HG03135 (cell line): Measurements from ENCODE around the gene SEMA3B.
"Not testable (repeated sequence)": the region's sequence is repeated elsewhere in the genome, so short reads cannot be mapped to it uniquely, and the experiment has no call there.

Experiments used
- ATAC-seq: cut with Tn5 transposase; IDR thresholded peaks from one replicate; pipeline ENCODE4 v1.9.1; 2021; ENCODE audit warnings: mild to moderate bottlenecking, moderate library complexity; ENCODE audit not compliant: unreplicated experiment

Gene SEMA3B

DNA sequence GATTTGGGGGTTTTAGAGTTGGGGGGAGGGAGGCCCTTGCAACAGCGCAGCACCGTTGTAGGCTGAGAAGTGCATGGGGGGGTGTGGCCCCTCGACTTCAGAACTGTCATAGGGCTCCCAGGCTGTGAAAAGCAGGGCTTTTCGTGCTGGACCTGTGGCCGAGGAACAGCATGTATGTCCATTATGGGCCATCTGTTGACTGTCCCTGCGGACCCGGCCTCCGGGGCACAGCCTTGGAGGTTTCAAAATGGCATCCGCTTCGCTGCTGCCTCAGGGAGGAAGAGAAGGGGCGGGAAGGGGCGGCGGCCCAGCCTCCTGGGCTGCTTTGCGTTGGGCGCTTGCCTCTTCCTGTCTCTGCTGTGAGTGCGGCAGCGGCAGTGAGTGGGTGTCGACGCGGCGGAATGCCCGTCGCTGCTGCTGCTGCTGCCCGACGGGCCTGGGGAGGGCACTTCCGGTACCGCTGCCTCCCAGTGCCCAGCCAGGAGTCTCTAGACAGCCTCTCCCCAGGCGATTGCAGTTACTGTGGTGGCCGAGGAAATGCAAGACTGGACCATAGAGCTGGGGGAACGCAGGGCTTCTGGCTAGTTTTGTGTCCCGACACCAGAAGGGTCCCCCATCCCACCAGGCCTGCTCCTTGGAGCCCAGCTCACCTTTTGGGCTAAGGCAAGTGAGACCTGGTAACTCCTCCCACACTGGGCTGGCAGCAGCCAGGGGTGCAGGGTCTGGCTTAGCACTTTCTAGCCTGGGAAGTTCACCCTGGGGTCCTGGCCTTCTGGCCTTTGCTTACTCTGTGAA lies 31.0 kb upstream of the SEMA3B start:
- no peak for ATAC-seq

DNA sequence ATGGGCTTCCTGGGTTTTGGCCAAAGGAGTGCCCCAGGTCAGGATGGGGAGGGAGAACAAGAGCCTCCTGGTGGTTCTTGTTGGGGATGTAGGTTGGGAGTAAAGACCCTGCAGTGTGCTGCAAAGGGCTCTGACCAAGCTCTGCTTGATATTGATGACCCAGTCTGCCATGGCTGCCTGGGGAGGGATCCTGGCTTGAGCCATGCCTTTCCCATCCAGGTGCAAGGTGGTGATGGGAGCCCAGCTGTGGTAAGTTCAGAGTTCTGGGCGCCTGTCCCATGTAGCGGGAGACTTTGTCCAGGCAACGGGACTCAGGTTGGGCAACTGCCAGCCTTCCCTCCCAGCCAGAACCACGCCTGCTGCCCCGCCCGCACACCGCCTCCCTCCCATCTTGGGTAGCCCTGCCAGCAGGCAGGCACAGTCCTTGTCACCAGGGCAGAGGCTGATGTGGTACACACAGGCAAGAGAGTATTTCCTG lies 30.4 kb upstream of the SEMA3B start:
- ATAC-seq: no peak

DNA sequence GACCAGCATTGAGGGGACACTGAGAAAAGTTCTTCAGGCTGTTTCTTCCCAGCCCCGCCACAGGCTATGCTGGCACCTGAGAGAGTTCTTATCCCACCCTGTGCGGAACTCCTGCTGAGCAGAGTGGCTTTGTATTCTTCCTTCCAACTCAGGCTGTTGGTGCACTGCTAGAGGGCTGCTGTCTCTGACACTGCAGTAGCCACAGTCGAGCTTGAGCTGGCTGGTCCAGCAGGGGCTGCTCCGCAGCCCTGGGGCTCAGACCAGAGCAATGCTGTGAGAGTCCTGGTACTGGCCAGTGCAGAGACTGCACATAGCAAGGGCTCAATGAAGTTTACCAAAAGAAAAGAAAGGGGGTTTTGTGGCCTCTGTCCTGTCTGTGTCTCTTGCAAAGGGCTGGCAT lies 29.3 kb upstream of the SEMA3B start:
- ATAC-seq: no peak

DNA sequence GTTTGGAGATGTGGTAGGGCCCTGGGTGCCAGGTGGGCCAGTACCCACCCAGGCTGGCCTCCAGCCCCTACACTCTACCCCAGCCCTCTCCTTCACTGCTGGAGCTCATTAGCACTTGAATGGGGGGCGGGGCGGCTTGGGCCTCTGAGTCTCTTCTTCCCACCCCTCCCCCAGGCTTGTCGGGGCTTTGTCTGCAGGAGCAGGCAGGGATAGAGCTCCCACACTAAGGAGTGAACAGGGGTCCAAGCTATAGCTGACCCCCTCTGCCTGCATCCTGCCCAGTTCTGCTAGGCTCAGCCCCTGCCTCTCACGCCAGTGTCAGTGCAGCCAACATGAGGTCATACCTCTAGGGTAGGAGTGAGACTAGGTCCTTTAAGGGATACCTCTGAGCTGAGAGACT lies 27.8 kb upstream of the SEMA3B start:
- ATAC-seq: no peak

- no peak for ATAC-seq
These were observed 27.1 kb upstream of the SEMA3B start for GRCh38 chr3:50241713-50242380.

GRCh38 chr3:50242381-50242770 lies 26.6 kb upstream of the SEMA3B start:
- ATAC-seq: no peak

DNA sequence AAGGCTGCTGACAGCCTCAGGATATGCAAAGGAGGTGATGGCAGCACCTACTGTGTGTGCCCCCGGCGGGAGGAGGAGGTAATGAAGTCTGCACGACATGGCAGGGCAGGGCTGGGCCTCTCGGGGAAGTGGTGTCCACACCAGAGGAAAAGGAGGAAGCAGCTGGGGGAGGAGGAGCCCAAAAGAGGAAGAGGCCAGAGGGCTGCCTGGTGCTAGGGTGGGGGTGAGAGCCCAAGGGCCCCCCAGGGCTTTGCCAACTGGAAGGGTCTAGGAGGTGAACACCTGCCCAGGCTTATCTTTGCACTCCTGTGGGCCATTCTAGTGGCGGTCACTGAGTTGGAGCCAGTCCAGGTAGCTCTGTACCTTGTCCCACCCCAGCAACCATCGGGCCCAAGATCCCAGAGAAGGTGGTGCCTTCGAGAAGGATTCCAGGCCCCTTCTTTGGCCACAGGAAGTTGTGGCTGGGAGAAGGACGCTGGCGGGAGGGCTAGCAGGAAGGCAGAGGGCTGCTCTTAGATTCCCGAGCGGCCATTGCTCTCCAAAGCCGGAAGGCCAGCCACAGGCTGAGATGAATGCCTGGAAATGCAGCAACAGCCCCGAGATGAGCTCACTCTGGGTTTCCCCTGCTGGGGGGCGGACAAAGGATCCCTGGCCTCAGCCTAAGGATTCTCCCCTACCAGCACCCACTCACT lies 25.9 kb upstream of the SEMA3B start:
- no peak for ATAC-seq

DNA sequence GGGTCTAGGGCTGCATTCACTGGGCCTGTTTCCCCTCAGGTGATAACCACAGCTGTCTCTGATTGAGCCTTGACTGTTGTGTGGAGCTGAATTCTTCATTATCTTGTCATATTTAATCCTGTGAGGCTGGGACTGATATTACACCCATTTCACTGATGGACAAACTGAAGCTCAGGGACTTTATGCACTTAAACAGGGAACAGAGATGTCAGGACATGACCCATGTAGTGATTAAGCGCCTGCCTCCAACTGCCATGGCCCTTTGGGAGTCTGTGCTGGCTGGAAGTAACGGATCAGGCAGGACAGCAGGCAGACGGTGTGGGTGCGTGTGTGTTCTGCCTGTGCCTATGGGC lies 25.4 kb upstream of the SEMA3B start:
- ATAC-seq: no peak

GRCh38 chr3:50244813-50245212 lies 24.1 kb upstream of the SEMA3B start:
- ATAC-seq: not testable (repeated sequence)

DNA sequence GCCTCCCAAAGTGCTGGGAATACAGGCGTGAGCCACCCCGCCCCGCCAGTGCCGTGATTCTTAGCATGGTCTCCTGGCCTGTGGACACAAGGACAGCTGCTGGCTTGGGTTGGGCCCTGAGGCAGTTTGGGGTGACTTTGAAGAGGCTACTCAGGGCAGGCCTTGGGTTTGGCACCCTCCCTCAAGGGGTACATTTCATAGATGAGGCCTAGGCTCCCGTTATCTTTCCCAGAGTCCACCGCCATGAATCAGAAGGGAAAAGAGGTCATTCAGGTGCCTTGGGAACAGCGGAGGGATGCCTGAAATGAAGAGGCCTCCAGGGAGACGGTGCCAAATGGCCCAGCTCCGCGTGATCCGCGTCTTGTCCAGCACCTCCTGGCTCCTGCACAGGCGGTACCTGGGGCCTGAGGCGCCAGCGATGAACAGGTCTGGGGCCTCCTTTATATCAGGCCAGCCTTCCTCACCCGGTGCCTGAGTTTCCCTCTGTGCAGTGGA lies 23.6 kb upstream of the SEMA3B start:
- ATAC-seq: no peak

GRCh38 chr3:50245831-50246516 lies 23.0 kb upstream of the SEMA3B start:
- peak; percentile 63 for ATAC-seq

DNA sequence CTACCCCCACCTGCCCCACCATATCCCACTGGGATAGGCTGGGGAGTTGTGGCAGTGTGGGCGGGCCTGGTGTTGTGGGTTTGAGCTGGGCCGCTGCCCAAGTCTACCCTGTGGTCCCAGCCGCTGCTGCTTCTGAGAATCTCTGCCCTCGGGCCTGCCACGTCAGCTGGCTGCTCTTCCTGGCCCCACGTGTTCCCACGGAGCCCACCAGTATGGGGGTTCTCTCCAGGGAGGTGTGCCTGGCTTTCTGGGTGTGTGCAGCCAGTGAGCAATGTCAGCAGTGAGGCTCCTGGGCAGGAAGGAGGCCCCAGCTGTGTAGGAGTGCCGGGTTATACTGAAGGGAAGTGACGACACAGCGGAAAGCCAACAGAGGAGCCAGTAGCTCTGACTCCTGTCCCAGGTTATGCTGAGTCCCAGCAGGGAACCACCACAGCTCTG lies 22.4 kb upstream of the SEMA3B start:
- ATAC-seq: peak; percentile 56

- ATAC-seq: no peak
These were observed 20.6 kb upstream of the SEMA3B start for GRCh38 chr3:50248387-50248786.

GRCh38 chr3:50249457-50249856 lies 19.5 kb upstream of the SEMA3B start:
- no peak for ATAC-seq

GRCh38 chr3:50250514-50250913 lies 18.4 kb upstream of the SEMA3B start:
- ATAC-seq: no peak

GRCh38 chr3:50251220-50251619 lies 17.7 kb upstream of the SEMA3B start:
- ATAC-seq: no peak

- no peak for ATAC-seq
These were observed 14.2 kb upstream of the SEMA3B start for GRCh38 chr3:50254577-50255250.

DNA sequence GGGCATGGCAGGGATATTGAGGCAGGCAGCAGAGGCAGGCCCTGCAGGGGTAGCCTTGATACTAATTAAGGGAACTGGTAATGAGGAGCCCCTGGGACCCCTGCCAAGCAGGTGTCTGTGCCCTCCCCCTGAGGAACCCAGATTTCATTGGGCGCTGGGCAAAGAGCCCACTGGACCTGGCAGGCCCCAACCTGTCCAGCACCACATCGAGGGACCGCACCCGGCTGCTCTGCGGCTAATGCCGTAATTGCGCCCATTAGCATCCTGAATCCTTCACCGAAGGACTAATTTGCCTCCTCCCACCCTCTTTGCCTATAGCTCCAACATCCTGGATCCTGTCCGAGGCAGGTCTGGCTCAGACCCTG lies 13.7 kb upstream of the SEMA3B start:
- ATAC-seq: no peak

DNA sequence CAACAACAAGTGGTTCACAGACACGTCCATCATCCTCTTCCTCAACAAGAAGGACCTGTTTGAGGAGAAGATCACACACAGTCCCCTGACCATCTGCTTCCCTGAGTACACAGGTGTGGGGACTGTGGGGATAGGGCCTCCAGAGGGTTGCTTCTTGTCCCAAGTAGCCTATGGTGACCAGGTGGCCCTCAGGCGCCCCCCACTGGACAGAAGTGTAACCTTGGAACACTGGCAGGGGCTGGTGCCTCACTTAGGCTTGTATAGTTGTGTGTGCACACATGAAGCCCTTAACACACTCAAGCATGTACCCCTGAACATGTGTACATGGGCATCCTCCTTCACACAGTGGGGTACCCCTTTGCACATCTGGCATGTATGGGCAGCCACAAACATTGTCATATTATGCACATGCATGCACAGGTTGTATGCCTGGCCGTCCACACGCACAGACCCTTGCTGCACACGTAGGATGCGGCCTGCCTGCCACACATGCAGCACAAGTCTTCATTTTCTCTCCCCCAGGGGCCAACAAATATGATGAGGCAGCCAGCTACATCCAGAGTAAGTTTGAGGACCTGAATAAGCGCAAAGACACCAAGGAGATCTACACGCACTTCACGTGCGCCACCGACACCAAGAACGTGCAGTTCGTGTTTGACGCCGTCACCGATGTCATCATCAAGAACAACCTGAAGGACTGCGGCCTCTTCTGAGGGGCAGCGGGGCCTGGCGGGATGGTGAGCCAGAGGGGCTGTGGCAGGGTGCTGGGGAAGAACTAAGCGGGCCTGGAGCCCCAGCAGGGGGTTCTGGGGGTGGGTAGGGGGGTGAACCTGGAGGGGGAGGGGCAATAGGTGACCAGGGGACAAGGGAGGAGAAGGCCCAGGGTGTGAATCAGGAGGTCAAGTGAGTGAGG lies 11.7 kb upstream of the SEMA3B start:
- ATAC-seq: no peak
